NCI-H526 treated with DMSO at 0.1 percent for 48 hours (cell line): ENCODE results near the gene DGKZ.
"Not testable (repeated sequence)": the region's sequence is repeated elsewhere in the genome, so short reads cannot be mapped to it uniquely, and the experiment has no call there.

Experiments
- DNase-seq: peaks from one replicate; lab custom pipeline; 2025; lab: John Stamatoyannopoulos, UW

DGKZ gene

GRCh38 chr11:46367244-46367915 is 20.1 kb downstream of the DGKZ start:
- peak; percentile 63 for DNase-seq

- DNase-seq: no peak
Observed at GRCh38 chr11:46367916-46368267, 20.6 kb downstream of the DGKZ start.

- peak; percentile 34 for DNase-seq
Observed at GRCh38 chr11:46369458-46370152, 22.3 kb downstream of the DGKZ start.

GRCh38 chr11:46370253-46370652 is 23.0 kb downstream of the DGKZ start:
- no peak for DNase-seq

GRCh38 chr11:46371262-46371661 is 24.0 kb downstream of the DGKZ start:
- DNase-seq: not testable (repeated sequence)

- no peak for DNase-seq
Observed at GRCh38 chr11:46372086-46372485, 24.8 kb downstream of the DGKZ start.

GRCh38 chr11:46372501-46372900 is 25.2 kb downstream of the DGKZ start:
- not testable (repeated sequence) for DNase-seq

- no peak for DNase-seq
Observed at GRCh38 chr11:46373787-46374740, 26.8 kb downstream of the DGKZ start.

GRCh38 chr11:46374815-46375214 is 27.6 kb downstream of the DGKZ start:
- DNase-seq: no peak

GRCh38 chr11:46375392-46376101 is 28.3 kb downstream of the DGKZ start:
- no peak for DNase-seq

GRCh38 chr11:46376258-46377050 is 29.2 kb downstream of the DGKZ start:
- DNase-seq: no peak

GRCh38 chr11:46377290-46377689 is 30.0 kb downstream of the DGKZ start:
- DNase-seq: no peak

GRCh38 chr11:46377831-46378230 is 30.6 kb downstream of the DGKZ start:
- no peak for DNase-seq

- DNase-seq: no peak
Observed at GRCh38 chr11:46378296-46378695, 31.0 kb downstream of the DGKZ start.

GRCh38 chr11:46378811-46379481 is 31.7 kb downstream of the DGKZ start:
- DNase-seq: no peak

- peak; percentile 66 for DNase-seq
Observed at GRCh38 chr11:46379482-46380293, 32.4 kb downstream of the DGKZ start.

- peak; percentile 54 for DNase-seq
Observed at GRCh38 chr11:46380340-46381047, 33.2 kb downstream of the DGKZ start.

- peak; percentile 58 for DNase-seq
Observed at GRCh38 chr11:46381048-46381818, 34.0 kb downstream of the DGKZ start, which contains the start of gene MDK. Gene MDK (plus strand): TSS chr11:46381669. CDS start chr11:46382058, 389 bp downstream.
